ENCODE data around the gene OTOA.
"Not testable (repeated sequence)": the region's sequence is repeated elsewhere in the genome, so short reads cannot be mapped to it uniquely, and the experiment has no call there.

Gene OTOA

DNA sequence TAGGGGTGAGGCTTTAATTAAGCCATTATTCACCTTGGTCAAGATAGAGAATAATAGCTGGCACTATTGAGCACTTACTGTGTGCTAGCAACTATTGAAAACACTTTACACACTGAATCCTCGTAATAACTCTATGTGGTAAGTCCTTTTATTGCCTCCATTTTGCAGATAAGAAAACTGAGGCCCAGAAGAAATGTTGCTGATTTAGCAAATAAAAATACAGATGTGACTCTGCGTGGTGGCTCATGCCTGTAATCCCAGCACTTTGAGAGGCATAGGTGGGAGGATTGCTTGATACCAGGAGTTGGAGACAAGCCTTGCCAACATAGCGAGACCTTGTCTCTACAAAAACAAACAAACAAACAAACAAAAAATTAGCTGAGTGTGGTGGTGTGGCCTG lies 19.4 kb downstream of the OTOA start:
- DNase-seq, result no peak

DNA sequence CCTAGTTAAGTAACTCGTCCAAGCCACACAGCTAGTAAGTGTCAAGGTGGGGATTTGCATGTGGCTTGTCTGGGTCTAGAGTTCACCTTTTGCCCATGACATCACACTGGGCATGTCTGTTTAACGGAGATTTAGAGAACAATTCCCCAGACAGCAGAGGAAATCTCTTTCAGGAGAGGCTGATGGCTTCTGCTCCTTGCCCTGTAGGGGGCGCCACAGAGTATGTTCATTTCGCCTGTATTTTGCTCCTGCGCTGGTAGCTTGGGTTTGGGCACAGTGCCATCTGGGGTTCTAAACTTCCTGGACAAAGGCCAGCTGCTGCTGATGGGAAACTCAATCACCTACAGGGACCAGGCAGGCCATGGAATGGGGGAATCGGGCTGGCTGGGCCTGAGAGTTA lies 20.4 kb downstream of the OTOA start:
- DNase-seq, result no peak

DNA sequence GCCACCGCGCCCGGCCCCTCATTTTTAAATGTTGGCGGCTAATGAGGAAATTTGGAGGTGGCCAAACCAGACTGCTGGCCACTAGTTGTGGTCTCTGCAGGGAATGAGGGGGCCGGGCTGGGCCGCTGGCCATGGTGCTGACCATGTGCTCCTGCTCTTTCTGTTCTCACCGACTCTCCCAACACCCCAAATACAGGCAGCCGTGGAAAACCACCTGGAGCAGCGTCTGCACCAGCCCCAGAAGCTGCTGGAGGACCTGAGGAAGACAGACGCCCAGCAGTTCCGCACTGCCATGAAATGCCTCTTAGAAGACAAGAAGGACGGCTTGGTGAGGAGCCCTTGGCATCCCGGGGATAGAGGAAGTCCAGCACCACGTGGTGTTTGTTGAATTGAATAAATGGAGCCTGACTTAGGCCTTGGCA lies 21.3 kb downstream of the OTOA start:
- no peak for DNase-seq

DNA sequence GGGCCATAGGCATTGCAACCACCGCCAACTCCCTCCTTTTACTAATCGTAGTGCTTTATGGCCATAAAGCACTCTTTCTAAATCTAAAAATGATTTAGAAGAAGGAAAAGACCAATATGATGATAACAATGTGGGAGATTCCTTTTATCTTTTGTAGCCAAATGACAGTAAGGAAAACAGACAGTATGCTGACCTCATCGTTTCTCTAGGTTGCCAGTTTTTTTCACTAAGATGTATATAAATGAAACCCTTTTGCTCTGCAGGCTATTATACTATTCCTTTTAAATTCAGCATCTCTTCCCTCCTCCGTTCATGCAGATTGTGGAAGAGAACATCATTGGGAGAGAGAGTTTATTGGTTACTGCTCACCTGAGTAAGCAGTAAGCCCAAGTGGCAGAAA lies 25.3 kb downstream of the OTOA start:
- DNase-seq, result no peak

DNA sequence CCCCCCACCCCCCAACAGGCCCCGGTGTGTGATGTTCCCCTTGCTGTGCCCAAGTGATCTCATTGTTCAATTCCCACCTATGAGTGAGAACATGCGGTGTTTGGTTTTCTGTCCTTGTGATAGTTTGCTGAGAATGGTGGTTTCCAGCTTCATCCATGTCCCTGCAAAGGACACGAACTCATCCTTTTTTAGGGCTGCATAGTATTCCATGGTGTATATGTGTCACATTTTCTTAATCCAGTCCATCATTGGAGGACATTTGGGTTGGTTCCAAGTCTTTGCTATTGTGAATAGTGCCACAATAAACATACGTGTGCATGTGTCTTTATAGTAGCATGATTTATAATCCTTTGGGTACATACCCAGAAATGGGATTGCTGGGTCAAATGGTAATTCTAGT lies 27.2 kb downstream of the OTOA start:
- DNase-seq, result not testable (repeated sequence)

DNA sequence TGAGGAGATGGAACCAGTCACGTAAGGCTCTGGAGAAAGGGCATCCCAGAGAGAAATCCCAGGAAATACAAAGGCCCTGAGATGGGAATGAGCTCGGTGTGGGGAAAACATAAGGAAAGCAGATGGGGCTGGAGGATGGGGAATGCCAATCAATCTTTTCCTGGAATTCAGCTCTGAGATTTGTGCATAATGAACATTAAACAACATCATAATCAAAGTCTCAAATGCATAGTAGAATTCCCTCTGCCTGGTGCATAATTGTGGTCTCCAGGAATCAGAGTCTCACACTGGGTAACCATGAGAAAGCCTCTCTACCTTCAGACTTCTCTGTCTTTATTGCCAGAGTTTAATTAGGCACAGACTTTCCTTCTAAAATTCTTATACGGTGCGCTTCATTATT lies 30.8 kb downstream of the OTOA start:
- DNase-seq, result no peak

DNA sequence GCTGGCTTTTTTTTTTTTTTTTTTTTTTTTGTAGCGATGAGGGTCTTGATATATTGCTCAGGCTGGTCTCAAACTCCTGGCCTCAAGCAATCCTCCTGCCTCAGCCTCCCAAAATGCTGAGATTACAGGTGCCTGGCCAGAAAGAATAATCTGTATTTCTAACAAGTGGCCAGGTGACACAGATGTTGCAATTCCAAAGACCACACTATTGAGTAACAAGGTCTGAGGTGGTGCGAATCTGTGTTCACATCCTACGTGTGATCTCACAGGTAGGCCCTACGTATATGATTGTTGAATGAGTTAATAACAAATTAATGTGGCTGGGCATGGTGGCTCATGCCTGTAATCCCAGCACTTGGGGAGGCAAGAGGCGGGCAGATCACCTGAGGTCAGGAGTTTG lies 33.3 kb downstream of the OTOA start:
- DNase-seq, result no peak

DNA sequence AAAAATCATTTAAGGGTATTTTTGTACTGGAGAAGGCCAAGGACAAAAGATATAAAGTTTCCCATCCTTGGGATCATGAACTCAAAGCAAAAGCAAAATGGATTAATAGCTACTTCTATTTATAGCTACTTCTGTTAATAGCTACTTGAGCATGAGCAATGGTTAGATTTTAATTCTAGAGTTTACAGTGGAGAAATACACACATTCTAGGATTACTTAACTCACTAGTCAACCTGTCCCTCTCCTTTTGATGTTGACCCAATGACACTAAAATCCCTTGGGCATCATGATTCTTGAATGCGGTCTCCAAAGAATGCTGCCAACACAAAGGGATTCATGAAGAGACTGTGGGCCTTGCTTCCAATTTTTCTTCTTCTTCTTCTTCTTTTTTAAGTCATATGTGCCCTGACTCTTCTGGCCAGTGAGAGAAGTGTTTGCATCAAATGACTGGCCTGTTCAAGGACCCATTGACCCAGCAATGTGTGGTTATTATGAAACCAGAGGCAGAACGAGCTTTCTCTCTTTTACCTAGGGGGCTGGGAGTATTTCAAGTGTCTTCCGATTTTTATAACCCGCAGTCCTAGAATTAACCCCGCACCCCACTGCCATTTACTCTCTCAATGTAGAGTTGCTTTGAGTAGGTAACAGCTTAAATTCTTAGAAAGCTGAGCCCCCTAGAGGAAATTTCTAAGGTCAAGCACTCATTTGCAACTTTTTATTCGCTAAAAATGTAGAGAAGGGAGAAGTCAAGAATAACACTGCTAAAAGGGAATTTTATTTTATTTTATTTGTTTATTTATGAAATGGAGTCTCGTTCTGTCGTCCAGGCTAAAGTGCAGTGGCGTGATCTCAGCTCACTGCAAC lies 34.6 kb downstream of the OTOA start:
- no peak for DNase-seq

DNA sequence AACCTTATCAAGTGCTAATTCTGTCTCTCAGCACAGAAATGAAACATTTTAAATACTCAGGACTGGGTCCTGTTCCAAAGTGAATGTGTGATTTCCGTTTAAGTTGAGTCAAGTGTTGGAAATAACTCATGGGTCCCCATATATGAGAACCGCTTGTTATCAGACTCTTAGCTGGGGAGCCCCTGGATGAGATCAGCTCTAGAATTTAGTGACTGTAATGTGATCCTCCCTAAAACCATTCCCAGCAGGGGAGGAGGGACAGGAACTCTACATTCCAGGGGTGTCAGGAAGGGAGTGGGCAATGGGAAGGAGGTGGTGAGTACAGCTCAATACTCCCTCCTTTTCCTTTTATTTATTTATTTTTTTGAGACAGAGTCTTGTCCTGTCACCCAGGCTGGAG lies 37.5 kb downstream of the OTOA start:
- DNase-seq, result no peak

DNA sequence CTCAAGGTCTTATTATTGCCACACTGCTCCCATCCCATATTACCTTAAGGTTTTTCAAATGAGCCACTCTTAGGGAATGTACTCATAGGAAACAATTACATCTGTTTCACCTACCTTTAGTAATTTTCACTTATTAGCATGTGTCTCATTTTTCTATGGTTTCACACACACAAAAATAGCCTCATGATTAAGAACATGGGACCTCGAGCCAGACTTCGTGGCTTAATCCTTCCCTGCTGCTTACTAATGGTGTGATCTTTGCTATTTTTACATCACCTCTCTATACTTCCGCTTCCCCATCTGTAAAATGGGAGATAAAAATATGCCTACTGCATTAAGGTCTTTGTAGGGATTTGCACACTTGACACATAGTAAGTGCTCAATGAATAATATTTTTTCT lies 38.5 kb downstream of the OTOA start:
- no peak for DNase-seq

DNA sequence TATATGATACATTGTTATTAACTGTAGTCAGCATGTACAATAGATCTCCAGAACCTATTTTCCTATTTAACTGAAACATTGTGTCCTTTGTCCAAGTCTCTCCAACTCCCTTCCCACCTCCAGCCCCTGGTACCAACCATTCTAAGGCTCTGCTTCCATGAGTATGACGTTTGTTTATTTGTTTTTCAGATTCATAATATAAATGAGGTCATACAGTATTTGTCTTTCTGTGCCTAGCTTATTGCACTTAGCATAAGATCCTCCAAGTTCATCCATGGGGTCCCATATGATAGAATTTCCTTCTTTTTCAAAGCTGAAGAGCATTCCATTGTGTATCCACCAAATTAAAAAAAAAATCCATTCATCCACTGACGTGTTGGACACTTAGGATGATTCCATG lies 39.4 kb downstream of the OTOA start:
- DNase-seq, result no peak

DNA sequence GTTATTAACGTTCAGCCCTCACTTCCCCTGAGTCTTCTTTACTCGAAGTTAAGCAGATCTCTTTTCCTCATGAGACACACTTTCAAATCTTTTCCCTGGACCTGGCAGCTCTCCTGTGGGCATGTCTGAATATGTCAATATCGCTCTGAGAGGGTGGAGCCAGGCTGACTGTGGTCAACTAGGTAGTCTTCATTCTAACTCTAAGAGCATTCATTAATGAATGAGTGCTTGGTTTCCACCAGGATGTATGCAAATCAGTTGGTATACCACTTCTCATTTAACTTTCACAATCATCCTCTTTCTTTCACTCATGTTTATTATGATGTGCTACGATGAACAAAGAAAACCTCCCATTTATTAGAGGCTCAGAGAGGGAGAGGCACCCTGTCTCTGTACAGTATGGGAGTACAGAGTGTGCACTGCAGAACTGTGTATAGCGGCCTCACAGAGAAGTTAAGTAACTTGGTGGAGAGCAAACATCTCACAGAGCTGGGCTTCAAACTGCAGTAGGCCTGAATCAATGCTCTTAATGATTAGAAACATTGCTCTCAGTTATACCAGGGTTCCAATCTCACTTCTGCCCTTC lies 39.9 kb downstream of the OTOA start:
- no peak for DNase-seq

DNA sequence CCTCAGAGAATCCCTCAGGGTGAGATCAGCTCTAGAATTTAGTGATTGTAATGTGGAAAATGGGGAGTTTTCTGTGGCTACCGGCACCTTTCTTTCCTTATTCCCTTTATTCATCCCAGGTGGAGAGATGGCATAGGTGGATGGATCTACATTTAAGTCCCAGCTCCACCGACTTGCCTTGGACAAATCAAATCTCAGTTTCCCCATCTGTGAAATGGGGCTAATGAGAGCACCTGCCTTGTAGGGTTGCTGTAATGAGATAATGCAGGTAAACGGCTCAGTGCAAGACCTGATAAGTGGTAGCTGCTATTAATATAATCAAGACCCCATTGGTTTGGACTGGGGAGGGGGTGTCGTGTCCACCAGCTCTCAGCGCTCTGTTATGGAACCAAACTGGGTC lies 40.5 kb downstream of the OTOA start:
- DNase-seq, result no peak

DNA sequence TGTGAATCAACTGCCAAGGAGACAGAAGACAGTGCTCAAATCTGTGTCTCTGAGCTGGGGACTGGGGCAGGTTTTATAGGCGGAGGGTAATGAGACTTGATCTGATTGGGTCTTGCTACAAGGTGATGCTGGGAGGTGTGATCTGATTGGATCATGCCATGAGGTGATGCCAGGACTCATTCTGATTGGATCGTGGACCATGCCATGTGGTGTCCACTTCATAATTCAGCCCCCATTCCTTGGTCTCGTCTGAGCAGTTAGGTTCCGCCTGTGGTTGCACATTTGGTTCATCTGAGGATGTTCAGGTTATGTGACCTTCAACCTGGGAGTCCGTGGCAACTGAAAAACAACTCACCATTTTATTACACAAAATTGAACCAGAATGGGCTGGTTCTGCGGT lies 41.0 kb downstream of the OTOA start:
- DNase-seq, result no peak

DNA sequence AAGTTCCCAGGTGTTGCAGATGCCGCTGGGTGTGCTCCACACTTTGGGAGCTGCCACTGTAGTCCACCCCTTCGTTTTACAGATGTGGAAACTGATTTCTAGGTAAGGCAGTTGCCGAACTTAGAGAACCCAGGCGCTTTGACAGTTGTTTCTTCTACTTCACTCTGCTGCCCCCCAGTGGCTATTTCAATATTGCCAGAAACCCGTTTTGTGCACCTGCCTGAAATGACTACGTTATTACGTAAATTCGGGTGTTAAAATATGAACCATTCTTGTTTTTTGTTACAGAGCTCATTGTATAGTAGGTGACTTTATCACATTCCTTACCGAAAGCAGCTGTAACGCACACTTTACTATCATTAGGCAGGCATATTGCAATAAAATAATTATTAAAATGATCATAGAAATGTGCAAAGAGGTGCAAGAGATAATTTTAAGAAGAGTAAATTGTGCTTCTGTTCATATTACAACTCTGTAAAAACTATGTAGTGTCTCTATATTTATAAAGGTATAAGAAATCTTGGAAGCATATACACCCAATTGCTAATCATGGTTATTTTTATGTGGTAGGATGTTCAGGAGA lies 44.9 kb downstream of the OTOA start:
- peak; percentile 31 for DNase-seq

DNA sequence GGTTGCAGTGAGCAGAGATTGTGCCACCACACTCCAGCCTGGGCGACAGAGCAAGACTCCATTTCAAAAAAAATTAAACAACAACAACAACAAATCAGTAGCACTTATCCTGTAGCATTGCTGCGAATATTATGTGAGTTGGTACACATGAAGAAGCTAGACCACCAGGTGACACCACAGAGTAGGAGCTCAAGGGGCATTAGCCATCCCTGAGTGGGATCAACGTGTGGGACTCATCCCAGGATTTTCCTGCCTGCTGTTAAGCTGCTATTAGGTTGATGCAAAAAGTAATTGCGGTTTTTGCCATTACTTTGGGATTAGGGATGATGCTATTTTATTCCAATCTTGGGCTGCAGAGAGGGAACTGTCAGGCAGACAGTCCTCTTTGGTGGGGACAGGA lies 47.2 kb downstream of the OTOA start:
- no peak for DNase-seq

DNA sequence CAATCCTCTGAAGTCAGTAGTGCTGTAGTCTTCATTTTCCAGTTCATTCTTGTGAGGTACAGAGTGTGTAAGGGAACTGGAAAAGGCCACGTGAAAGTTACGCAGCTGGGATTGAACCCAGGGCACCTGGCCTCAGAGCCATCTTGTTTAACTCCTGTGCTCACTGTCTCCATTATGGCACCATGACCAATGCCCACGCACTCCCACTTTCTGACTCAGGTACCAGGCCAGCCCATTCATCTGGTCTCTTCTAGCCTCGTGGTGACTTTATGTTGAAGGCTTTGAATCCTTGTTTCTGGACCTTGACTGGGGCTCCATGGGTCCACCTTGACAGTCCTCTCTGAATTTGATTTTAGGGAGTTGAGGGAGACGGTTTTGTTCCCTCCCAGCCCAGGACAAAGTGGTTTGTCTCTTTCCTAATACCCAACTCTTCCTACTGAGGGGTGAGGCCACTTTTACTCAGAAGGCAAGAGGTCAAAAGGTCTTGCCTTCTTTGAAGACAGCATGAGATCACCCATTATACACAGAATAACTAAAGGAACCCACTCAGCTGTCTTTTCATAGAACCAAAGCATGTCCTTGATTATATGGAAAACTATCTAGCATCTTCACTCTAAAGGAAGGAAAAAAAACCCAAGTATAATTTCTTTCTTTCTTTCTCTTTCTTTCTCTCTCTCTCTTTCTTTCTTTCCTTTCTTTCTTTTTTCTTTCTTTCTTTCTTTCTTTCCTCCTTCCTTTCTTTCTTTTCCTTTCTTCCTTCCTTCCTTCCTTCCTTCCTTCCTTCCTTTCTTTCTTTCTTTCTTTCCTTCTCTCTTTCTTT lies 50.0 kb downstream of the OTOA start:
- DNase-seq, result no peak

DNA sequence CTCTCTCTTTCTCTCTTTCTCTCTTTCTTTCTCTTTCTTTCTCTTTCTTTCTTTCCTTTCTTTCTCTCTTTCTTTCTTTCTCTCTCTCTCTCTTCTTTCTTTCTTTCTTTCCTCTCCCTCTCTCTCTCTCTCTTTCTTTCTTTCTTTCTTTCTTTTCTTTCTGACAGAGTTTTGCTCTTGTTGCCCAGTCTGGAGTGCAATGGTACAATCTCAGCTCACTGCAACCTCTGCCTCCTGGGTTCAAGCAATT lies 50.5 kb downstream of the OTOA start:
- DNase-seq, result not testable (repeated sequence)

DNA sequence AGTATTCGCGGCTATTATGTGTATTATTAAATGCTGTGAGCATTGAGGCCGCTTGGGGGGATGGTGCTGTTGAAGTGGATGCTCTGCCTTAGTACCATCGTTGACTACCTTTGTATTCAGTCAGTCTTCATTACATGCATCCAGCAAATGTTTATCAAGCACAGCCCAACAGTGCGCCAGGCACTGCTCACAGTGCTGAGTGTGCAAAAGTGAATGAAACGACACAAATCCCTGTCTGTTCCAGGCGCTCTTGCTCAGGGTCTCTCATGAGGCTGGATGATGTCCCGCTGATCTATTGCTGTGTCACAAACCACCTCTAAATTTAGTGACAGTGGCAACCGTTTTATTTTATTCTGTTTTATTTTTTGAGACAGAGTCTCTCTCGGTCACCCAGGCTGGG lies 53.8 kb downstream of the OTOA start:
- DNase-seq, result no peak

DNA sequence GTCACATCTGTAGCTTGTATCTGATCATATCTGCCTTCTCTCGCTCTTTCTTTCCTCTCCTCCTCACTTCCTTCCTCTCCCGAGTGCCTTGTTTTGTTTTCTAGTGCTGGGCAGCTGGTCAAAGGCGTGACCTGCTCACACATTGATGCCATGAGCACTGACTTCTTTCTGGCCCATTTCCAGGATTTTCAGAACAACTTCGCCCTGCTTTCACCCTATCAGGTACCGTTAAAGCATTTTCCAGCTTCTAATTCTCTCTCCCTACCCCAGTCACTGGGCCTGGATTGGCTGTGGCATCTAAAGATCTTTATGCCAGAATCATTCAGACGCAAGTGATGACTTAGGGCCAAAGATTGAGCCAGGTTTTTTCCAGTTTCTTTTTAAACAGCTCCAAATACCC lies 55.5 kb downstream of the OTOA start:
- no peak for DNase-seq

DNA sequence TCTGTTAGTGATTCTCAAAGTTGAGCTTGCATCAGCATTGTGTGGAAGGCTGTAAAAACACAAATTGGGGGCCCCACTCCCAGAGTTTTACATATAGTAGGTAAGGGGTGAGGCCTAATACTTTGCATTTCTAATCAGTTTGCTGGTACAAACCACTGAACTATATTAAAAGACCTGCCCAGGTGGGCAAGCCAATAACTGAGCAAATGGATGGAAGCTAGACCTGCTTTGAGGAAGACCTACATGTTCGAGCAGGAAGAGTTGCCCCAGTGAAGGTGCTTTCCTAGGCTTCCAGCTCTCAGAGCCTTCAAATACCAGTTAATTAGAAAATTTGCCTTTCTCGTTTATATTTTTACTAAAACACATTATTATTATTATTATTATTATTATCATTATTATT lies 56.8 kb downstream of the OTOA start:
- DNase-seq, result no peak

DNA sequence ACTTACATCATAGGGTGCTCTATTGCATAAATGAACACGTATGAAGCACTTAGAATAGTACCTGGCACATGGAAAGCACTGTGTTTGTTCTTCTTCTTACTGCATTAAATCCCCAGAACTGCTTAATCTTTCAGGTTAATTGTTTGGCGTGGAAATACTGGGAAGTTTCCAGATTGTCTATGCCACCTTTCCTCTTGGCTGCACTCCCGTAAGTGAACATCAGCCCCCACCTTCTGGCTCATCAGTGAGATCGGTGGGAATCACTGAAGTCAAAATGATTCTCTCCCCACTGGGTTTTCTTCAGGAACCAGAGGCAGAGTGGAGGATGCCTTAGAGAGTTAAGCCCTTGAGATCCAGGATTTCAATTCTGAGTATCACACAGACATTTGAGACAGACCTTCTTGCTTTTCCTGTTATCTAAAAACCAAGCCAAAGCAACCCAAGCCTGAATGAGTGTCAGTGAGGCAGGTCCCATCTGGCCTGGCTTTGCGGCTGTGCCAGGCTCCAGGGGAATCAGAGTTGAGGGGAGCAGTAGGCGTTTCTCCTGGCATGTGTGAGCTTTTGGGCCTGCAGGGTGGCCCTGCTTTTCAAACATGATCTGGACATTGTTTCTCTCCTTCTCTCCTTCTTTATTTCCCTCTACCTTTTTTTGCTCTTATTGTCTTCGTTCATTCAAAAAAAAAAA lies 59.1 kb downstream of the OTOA start:
- DNase-seq, result no peak

DNA sequence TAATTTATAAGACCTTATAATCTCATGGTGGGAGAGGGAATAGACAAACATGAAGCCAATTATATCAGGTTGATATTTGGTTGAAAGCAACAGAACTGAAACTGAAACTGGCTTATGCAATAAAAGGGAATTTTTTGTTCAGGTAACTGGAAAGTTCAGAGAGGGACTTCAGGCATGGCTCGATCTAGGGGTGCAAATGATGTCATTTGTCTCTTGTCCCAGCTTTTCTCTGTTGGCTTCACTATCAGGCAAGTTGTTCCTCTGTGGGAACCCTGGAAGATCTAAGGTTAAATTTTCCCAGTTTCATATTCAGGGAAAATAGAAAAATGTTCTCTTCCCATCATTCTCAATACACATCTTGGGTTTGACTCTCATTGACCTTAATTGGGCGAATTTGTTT lies 59.8 kb downstream of the OTOA start:
- no peak for DNase-seq

Data from NCI-H2081 treated with DMSO at 0.1 percent for 48 hours (cell line).